OCI-M2 (cell line): Measurements from ENCODE around the gene LANCL2.
"Not testable (repeated sequence)": the region's sequence is repeated elsewhere in the genome, so short reads cannot be mapped to it uniquely, and the experiment has no call there.

ENCODE experiments used
- DNase-seq: peaks from one replicate; lab custom pipeline; 2025; ENCODE audit not compliant: unreplicated experiment; lab: John Stamatoyannopoulos, UW

The LANCL2 gene

DNA sequence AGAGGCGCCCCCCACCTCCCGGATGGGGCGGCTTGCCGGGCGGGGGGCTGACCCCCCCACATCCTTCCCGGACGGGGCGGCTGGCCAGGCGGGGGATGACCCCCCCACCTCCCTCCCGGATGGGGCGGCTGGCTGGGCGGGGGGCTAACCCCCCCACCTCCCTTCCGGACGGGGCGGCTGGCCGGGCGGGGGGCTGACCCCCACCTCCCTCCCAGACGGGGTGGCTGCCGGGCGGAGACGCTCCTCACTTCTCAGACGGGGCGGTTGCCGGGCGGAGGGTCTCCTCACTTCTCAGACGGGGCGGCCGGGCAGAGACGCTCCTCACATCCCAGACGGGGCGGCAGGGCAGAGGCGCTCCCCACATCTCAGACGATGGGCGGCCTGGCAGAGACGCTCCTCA, 37.4 kb downstream of the LANCL2 start:
- not testable (repeated sequence) for DNase-seq

DNA sequence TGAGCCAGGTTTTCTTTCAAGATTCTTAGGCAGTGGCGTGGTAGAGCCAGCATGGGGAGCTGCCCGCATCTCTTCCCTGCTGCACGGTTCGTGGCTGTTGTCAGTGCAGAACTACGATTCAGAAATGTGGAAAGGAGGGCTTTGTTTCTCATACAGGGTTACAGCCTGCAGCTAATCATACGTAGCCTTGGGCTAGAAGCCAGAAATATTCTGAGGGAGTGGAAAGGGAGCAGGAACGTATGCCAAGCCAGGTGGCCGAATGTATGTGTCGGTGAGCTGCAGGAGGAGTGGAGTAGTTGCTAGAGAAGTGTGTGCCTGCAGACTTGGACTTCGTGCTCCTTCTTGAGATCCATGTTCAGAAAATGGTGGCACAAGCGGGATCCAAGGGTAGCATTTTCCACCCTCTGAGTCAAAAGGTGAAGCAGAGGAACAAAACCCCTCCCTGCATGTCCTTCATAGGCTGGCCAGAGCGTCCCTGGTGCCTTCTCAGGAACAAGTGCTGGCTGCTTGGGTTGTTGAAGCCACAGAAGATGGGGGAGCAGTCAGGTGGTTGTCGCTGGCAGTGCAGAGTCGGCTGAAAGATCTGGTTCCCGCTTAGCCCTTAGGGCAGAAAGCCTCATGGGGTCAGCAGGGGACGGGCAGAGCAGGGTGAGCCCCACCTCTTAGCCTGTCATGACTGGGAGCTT, 40.9 kb downstream of the LANCL2 start:
- no peak for DNase-seq

- DNase-seq, result no peak
Measured at GRCh38 chr7:55409482-55410225, 44.5 kb downstream of the LANCL2 start.

DNA sequence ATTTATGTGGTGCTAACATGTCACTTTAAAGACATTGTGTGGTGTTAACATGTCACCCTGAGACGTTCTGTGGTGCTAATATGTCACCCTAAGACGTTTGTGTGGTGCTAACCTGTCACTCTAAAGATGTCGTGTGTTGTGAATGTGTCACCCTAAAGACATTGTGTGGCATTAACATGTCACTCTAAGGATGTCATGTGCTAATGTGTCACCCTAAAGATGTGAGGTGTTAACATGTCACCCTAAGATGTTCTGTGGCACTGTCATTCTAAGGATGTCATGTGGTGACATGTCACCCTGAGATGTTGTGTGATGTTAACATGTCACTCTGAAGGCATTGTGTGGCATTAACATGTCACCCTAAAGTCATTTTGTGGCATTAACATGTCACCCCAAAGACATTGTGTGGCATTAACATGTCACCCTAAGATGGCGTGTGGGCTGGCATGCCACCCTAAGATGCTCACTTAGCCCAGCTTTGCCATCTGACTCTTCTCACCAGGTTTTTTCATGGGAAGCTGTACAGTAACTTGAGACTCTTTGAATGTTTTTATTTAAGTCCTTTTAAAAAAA, 45.6 kb downstream of the LANCL2 start:
- no peak for DNase-seq

DNA sequence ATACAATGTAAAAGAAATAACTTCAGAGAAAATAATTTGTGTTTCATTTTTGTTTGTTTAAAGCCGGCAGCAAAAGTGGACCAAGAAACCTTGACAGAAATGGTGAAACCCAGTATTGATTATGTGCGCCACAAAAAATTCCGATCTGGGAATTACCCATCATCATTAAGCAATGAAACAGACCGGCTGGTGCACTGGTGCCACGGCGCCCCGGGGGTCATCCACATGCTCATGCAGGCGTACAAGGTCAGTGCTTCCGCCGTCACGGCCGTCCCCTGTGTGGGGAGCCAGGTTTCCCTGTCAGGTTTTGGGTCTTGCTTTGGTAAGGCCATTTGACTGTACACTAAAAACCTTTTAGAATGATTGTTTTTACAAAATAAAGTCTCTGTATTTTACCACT, 46.7 kb downstream of the LANCL2 start:
- DNase-seq, result no peak

DNA sequence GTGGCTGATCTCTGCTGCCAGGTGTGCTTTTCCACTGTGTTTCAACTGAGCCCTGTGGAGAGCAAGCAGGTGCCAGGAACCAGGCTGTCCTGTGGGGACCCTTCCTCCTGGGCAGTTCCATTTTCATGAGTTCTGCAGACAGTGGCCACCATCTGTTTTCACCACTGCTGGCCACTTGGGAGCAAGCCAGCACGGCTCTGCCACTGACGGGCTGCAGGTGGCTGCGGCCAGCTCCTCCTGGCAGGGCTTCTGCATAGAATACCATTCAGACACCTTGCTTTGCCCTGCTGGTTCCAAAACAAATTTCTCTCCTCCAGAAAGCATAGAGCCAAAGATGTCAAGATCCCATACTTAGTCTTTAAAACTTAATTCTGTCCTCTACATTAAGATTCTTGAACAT, 48.3 kb downstream of the LANCL2 start:
- DNase-seq, result no peak

DNA sequence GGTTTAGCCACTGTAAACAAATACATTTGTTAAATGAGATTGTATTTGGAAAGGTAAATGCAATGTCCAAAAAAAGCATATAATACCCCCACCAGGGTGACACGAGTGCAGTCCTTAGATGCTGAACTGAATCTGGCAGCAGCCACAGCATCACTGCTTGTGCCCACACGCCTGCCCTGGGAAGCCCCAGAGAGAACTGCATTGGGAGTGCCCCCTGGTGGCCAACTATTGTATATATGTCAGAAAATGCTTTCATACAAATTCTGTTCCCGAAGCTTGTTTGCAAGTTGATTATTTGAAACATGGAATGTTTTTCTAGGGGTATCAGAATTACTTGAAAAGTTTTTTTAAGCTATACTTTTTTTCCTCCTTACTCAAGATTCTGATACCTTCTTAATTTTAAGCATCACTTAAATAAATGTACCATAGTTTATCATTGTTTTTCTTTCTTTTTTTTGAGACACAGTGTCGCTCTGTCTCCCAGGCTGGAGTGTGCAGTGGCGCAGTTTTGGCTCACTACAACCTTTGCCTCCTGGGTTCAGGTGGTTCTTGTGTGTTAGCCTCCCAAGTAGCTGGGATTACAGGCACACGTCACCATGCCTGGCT, 50.1 kb downstream of the LANCL2 start:
- peak; percentile 34 for DNase-seq

GRCh38 chr7:55417456-55417855, 52.3 kb downstream of the LANCL2 start:
- DNase-seq, result not testable (repeated sequence)

GRCh38 chr7:55420530-55420929, 55.4 kb downstream of the LANCL2 start:
- no peak for DNase-seq

GRCh38 chr7:55423277-55423711, 58.2 kb downstream of the LANCL2 start:
- no peak for DNase-seq

DNA sequence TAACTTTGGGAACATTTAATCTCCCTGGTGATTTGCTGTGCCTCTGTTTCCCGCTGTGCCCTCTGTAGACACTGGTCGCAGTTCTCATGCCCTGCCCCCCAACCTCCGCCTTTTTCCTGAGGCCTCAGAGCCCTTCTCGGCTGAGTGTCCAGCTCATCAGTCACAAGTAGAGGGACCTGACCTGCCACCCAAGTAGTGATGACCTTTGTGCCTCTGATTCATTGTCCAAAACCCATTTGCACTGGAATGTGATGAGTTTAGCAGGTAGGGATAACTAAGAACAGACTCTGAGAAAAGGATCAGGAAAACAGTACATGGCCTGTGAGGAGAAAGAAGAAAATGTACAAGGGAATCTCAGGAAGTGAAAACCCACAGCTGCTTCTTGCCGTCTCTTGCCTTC, 58.8 kb downstream of the LANCL2 start:
- DNase-seq, result no peak

- DNase-seq, result no peak
Measured at GRCh38 chr7:55425141-55425752, 60.1 kb downstream of the LANCL2 start.

DNA sequence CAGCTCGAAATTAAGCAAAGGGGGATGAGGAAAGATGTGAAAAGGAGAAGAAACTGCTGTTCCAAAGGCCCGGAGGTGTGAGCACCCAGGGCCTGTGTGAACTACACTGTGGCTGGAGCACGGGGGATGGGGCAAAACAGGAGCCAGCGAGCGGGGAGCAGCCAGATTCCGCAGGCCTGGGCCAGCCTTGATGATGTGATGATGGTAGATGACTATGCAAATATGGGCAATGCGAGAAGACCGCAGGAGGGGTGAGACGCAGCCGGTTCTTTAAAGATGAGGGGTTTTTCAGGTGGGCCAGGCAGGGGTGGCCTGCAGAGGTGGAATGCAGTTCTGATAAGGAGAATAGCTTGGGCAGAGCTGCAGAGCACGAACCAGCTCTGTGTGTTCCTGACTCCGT, 61.5 kb downstream of the LANCL2 start:
- DNase-seq, result no peak

- no peak for DNase-seq
Measured at GRCh38 chr7:55427342-55427741, 62.2 kb downstream of the LANCL2 start.

GRCh38 chr7:55427800-55428199, 62.7 kb downstream of the LANCL2 start:
- DNase-seq, result no peak

DNA sequence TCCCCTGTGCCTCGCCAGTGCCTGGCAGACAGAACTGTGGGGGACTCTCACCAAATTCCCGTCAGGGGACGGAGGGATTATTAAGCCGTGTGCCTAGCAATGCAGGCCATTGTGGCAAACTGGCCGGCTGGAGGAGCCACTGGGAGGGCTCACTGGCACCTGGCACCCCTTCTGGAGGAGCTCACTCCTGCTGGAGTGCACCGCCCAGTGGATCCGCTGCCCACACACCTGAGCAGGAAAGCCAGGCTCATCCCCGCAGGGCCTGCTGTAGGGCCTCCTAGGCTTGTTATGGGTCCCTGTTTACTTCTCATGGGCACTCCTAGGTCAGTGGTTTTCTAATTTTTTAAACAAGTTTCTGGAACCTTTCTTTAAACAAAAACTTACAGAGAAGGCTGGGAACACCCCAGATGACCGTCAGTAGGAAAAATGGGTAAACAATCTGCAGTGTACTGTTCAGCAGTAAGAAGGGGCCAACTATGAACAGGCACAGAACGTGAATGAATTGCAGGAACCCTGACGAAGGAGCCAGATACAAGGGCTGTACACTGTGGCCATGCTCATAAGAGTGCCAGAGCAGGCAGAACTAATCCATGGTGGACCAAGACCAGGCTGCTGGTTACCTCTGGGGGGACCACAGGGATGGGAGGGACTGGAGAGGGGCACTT, 64.8 kb downstream of the LANCL2 start:
- DNase-seq, result no peak

DNA sequence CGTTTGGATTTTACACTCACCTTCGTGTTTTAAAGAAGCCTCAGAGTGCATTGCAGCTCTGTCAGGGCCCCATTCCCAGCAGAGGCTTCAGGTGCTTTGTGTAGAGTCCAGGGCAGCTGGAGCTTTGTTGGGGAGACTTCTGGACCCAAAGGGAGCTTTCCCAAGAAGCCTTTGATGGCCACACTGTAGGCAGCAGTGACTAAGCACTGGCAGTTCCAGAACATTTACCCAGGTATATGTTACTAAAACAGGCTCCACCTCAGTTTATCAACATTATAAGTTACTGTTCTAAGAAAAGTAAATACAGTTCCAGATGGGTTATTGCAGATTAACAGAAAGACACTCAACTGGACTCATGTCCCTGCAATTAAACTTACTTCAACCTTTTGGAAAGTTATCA, 66.8 kb downstream of the LANCL2 start:
- no peak for DNase-seq

DNA sequence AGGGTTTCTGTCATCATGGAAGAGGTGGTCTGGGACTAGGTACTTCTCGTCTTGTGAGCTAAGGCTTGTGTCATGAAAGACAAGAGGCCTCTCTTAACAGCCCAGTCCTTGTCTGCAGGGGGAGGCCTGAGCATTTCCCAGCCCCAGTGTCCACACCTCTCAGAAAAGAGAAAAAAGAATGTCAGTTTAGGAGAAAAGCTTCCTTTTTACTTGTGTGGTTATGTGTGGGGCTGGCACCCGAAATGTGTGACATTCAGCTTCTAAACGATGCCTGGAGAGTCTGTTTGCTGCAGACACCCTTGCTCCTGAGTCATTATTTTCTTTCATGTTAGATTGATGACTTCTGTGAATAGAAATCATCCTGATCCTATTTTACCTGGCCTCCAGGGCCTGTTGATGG, 67.4 kb downstream of the LANCL2 start:
- no peak for DNase-seq

DNA sequence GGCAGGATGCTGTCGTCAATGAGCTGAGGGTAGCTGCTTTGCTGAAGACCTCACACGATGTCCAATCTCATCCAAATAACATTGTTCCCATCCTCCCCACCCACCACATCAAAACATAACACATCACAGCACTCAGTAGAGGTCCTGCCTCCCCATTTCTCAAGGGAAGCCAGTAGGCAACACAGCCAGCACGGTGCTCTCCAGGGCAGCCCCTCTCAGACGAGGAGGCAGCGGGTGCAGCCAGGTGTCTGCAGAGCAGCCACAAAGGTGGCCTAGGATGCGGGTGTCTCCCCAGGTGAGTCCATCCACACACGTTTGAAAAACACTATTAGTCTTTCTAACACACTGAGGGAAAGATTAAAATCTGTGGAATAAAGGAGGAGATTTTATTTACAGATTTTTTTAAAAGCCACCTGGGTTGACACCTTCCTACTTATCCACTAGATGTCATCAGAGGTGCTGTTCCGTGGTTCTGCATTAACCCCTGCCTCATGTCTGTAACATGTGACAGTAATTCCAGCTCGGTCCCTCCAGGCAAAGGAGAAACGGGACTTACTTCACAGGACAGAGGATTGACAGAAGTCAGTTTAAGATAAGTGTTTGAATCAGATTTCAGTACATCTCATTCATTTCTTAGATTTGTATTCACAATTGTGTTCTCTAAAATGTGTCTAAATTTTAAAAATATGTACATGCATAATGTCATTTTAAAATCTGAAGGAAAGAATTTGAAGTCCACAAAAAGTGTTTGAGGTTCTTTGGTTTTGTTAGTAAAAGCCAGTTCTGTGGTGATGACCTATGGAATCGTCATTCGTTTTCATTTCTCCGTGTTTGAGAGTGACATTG, 68.0 kb downstream of the LANCL2 start:
- DNase-seq, result no peak

DNA sequence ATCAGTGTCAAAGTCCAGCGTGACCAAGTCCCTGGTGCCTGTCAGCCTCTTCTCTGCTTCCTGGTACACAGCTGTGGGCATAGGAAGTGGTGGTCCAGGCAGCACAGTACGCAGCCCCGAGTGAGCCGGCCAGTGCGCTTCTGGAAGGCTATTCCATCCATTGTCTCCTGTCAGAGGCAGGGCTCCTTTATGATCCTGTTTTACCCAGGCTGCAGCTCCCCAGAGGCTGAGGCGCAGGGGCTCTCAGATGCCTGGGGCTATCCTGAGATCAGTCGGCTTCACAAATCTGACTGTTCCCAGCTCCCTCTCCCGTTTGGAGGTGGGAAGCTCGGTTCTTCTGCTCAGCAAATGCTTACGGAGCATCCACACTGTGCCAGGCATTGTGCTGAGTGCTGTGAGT, 70.3 kb downstream of the LANCL2 start:
- DNase-seq, result no peak
